MM.1S (cell line): ENCODE results near the gene SPTBN1.

Experiments used
- CTCF ChIP-seq: fragments of 300-600 bp; sonication (generic); IDR thresholded peaks from 2 replicates; pipeline ENCODE4 v1.5.1; 2016; ENCODE audit warnings: antibody characterized with exemption, low read length, mixed read lengths
- EZH2 ChIP-seq: fragments of 300-600 bp; sonication (generic); optimal IDR thresholded peaks from 2 replicates; pipeline ENCODE3; 2017; ENCODE audit warnings: low read depth, mild to moderate bottlenecking, antibody characterized with exemption, low read length, mixed read lengths
- EZH2phosphoT487 ChIP-seq: fragments of 300-600 bp; sonication (generic); IDR thresholded peaks from 2 replicates; pipeline ENCODE4 v1.6.1; 2018; ENCODE audit warnings: antibody characterized with exemption, low read length

DNA sequence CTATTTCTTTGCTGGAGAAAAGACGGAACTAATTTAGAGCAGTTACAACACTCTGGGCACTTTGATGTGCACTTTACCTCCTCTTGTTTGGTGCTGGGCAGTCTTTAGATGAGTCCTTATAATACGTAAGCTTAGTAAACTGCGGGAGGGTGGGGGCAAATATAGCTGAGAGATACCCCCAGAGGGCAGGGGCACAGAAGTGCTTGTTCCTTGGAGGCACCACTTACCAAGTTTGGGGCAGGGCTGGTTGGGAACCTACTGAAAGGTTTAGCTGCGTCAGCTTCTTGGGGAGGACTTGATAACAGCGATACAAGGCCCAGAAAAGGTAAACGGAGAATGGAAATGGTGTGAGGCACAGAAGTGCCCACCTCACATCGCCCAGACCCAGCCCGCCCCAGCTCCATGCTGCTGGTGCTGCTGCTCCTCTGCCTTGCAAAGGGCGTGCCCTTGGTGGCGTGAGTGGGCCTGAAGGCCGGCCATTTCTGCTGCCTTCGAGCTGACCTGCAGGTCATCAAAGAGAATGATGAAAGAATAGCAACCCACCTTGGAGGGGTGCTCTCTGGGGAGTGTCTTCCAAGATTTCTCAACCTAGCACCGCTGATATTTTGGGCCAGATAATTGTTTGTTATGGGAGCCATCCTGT, 139.2 kb downstream of the SPTBN1 start:
- TF ChIP-seq CTCF (no peak), EZH2phosphoT487 (no peak), EZH2 (no peak)
